Activated CD4-positive, alpha-beta T cell treated with anti-CD3 and anti-CD28 coated beads, Interleukin-2, amount 50 U/mL, for 4 hours (primary cell): ENCODE results near the gene BEGAIN.

ENCODE experiments used
- DNase-seq, 2 experiments: peaks; one replicate each; pipeline ENCODE4 v3.0.0-alpha.2; 2020

The BEGAIN gene

DNA sequence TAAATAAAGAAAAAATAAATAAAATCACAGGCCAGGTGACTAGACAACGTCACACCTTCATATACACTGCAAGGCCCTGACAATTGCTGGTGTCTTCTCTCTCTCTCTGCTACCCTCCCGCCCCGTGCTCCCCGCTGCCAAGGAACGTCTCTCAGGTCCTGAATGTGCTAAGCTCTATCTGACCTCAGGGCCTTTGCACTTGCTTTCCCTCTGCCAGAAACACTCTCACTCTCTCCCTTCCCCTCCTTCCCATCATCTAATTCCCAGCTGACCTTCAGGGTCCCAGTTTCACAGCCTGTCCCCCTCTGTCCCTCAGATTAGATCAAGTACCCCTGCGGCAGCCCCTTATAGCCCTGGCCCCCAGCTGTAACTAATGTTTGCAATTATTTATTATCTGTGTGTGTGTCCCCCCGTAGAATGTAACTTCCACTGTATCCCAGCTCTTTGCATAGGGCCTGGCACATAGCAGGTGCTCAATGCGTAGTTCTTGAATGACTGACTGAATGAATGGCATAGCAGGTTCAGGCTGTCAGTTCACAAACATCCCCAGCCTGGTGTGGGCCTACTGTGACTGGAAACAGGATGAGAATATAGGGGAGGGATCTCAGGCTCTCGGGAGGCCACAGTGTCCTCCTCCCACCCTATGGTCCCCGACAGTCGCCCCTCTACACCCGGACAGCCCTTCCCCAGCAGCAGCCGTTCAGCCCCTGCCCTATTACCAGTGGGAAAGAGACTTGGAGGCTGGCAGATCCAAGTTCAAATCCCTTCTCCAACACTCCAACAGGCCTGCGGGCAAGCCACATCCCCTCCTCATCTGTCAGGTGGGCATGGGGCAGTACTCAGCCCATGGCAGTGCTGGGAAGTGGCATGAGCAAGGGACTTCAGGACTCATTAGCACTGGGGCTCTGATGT, 6.6 kb downstream of the BEGAIN start:
- no peak for DNase-seq

DNA sequence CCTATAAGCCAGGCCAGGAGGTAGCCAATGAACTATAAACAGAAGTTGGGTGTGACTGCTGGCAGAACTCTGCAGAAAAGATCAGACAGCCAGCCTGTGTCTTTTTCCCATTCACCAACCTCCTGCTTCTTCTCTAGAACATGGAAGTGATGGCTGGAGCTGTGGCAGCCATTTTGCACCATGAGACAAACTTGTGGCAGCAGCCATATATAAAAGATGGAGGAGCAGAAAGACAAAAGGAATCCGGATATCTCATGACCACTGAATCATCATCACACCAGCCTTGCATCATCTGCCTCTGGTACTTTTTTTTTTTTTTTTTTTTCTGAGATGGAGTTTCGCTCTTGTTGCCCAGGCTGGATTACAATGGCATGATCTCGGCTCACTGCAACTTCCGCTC, 8.7 kb downstream of the BEGAIN start:
- DNase-seq = no peak

GRCh38 chr14:100577986-100578431, 9.2 kb downstream of the BEGAIN start:
- DNase-seq = no peak

- no peak for DNase-seq
Measured at GRCh38 chr14:100577321-100577985, 9.8 kb downstream of the BEGAIN start.

- DNase-seq = no peak
Measured at GRCh38 chr14:100576091-100577085, 10.8 kb downstream of the BEGAIN start.

DNA sequence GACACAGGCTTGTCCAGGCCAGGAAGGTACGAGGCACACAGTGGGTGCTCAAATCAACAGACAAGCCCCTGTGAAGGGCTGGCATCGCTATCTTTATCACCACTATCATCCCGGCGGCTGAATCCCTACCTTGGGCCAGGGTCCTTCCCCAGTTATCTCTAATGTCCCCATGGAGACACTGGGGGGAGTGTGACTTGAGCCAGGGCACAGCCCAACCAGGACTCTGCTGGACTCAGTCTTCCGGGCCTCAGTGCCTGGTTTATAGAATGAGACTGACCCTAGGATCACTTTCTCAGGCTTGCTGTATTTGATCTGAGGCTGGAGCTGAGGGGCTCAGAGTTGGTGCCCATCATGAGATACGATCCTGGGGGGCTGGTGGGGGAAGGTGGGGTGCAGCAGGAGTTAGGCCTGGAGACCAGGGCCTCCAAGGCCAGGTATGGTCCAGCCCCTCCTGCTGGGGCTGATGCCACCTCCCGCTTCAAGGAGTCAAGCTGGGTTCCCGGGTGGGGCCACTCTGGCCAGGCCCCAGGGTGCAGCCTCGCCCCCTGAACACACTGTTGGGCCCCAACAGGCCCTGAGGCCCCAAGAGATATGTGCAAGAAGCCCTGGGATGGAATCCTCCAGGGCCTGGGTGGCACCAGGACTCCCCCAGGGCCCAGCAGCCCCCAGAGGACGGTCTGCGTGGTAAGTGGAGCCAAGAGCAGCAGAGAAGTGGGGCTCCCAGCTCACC, 11.8 kb downstream of the BEGAIN start:
- no peak for DNase-seq

DNA sequence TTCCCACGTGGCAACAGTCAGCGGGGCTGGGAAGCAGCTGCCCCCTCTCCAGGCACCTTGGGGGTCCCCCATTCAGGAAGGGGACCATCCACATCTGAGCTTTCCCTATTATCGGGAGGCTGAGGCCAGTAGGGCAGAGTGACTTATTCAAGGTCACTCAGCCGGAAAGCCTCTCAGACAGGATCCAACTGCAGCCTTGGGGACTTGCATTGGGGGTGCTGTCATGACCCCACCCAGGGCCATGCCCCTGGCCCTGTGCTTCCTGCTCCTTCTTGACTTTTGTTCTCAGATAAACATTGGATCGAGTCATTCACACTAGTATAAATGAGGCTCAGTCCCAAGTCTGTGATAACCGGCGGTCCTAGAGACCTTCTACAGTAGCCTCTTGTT, 12.6 kb downstream of the BEGAIN start:
- DNase-seq = no peak

GRCh38 chr14:100573757-100574641, 13.2 kb downstream of the BEGAIN start:
- no peak for DNase-seq

DNA sequence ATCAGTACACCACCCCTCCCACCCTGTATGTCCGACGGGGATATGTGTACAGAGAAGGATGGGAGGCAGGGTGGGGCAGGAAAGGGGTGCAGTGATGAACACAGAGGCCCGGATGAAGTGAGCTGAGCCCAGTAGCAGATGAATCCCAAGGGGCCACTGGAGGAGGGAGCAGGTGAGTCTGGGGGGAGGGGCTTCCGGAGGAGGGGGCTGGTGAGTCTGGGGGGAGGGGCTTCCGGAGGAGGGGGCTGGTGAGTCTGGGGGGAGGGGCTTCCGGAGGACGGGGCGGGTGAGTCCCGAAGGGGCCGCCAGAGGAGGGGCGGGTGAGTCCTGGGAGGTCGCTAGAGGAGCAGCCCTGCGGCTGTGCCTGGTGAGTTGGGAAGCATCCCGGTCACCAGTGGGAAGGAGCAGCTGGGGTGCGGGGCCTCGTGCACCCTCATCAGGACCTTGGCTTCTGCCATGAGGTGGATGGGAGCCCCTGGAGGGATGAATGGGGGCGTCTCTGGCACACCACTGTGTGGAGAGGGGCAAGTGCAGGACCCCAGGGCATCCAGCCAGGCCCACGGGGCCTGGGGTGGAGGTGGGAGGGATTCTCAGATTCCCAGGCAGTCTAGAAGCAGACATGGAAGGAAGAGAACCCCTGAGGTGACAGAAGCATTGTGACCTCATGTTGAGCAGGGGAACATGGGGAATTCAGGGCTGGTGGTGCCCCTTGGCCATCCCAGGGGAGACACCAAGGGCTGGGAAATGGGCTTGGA, 14.0 kb downstream of the BEGAIN start:
- no peak for DNase-seq

GRCh38 chr14:100572543-100572942, 14.7 kb downstream of the BEGAIN start:
- DNase-seq = no peak

GRCh38 chr14:100571837-100572236, 15.4 kb downstream of the BEGAIN start:
- no peak for DNase-seq

DNA sequence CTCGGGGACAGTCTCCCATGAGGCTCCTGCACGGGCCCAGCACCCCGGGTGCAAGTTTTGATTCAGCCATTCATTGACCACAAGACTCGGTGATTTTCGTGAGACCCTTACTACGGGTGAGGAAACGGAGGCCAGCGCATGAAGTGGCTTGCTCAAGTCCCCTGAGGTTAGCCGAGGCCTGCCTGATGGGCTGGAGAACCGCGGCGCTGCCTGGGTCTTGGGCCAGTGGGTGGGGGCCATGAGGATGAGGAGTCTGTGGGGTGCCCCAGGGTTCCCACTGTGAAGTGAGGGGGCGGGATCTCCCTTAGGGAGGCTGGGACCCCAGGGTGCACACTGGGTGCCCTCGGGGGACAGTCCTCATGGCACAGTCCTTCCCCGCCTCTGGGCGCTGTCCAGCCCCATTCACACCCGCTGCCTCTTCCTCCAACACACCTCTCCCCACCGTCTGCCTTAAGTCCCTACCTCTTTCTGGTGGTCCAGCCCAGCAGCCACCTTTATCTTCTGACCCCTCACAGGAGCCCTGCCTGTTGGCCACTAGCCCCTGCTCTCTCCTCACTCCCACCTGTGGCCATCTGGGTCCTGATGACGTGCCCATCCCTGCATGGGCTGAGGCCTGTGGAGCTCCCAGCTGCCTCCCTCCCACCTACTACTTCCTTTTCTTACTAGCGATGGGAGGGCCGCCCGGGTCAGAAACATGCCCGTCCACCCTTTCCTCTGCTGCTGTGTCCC, 16.3 kb downstream of the BEGAIN start:
- DNase-seq = no peak

- DNase-seq = no peak
Measured at GRCh38 chr14:100569734-100570286, 17.4 kb downstream of the BEGAIN start.

DNA sequence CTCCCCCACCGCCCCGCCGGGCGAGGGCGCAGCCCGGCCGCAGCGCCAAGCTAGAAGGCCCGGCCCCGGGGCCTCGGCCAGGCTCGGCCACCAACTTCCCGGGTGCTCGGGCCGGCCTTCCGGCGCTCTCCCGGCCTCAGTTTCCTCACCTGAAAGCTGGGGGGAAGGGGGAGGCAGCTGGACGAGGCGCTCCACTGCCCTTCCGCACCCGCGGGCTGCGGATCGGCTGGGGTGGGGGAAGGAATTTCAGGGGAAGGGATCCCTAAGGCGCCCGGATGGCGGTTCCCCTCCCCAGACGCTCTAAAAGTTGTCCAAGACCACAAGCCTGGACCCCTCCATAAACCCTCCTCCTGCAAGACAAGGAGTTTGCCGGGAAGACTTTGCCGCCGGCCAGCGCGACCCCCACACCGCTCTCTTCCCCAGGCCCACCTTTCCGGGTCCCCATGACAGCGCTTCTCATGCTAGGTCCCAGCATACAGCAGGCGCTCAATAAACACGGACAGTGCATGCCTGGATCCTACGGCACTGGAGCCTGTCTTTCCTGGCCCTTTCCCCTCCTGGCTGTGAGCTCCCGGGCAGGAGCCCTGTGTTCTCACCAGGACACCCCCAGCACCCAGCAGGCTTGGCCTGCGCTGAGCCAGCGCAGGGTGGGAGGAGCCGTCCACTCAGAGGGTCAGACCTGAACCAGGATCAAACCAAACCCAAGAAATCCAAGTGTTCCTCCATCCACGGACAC, 18.1 kb downstream of the BEGAIN start:
- no peak for DNase-seq

GRCh38 chr14:100568164-100568997, 18.8 kb downstream of the BEGAIN start:
- DNase-seq = no peak

- DNase-seq = no peak
Measured at GRCh38 chr14:100567877-100568163, 19.4 kb downstream of the BEGAIN start.

- DNase-seq = no peak
Measured at GRCh38 chr14:100567009-100567876, 20.0 kb downstream of the BEGAIN start.
